HEK293T (cell line): ENCODE results near the gene C15orf61.

Source experiments
- CTCF ChIA-PET: fragments of 350-600 bp; formaldehyde crosslinking; extraction: SDS; loops from one replicate; lab custom pipeline; 2021; ENCODE audit warnings: antibody characterized with exemption, inconsistent platforms; lab: Yijun Ruan, JAX
- POLR2A ChIA-PET: fragments of 350-600 bp; formaldehyde crosslinking; extraction: SDS; loops from one replicate; lab custom pipeline; 2020; ENCODE audit warnings: antibody characterized with exemption, inconsistent platforms; lab: Yijun Ruan, JAX
- DNase-seq: peaks from one replicate; pipeline ENCODE4 v3.0.0; 2012; ENCODE audit warnings: mixed read lengths; ENCODE audit errors: extremely low spot score
- ARNT ChIP-seq: fragments of 450-650 bp; IDR thresholded peaks from 2 replicates; pipeline ENCODE4 v1.6.1; 2017; ENCODE audit warnings: mild to moderate bottlenecking
- BHLHE40 ChIP-seq: fragments of 450-650 bp; IDR thresholded peaks from 2 replicates; pipeline ENCODE4 v1.6.1; 2016; ENCODE audit warnings: mild to moderate bottlenecking, moderate library complexity, borderline replicate concordance
- CTBP1 ChIP-seq: fragments of 450-650 bp; IDR thresholded peaks from 2 replicates; pipeline ENCODE4 v1.6.1; 2016; ENCODE audit warnings: borderline replicate concordance
- ELF4 ChIP-seq: fragments of 450-650 bp; IDR thresholded peaks from 2 replicates; pipeline ENCODE4 v1.6.1; 2017; ENCODE audit warnings: antibody characterized with exemption
- FOXA1 ChIP-seq: fragments of 450-650 bp; IDR thresholded peaks from 2 replicates; pipeline ENCODE4 v1.6.1; 2016; ENCODE audit warnings: mild to moderate bottlenecking
- FOXK2 ChIP-seq: fragments of 450-650 bp; IDR thresholded peaks from 2 replicates; pipeline ENCODE4 v1.6.1; 2016; ENCODE audit warnings: mild to moderate bottlenecking
- FOXM1 ChIP-seq: fragments of 450-650 bp; IDR thresholded peaks from 2 replicates; pipeline ENCODE4 v1.6.1; 2017; ENCODE audit warnings: mild to moderate bottlenecking, borderline replicate concordance
- HDGF ChIP-seq: fragments of 450-650 bp; IDR thresholded peaks from 2 replicates; pipeline ENCODE4 v1.6.1; 2017; ENCODE audit warnings: antibody characterized with exemption, borderline replicate concordance
- L3MBTL2 ChIP-seq: fragments of 450-650 bp; conservative IDR thresholded peaks from 2 replicates; pipeline ENCODE4 v1.6.1; 2016; ENCODE audit warnings: mild to moderate bottlenecking
- LEF1 ChIP-seq: fragments of 450-650 bp; IDR thresholded peaks from 2 replicates; pipeline ENCODE4 v1.6.1; 2017; ENCODE audit warnings: mild to moderate bottlenecking, borderline replicate concordance
- NFRKB ChIP-seq: fragments of 450-650 bp; IDR thresholded peaks from 2 replicates; pipeline ENCODE4 v1.6.1; 2016; ENCODE audit warnings: mild to moderate bottlenecking, moderate library complexity
- PKNOX1 ChIP-seq: fragments of 450-650 bp; IDR thresholded peaks from 2 replicates; pipeline ENCODE4 v1.6.1; 2016
- SP1 ChIP-seq: fragments of 450-650 bp; IDR thresholded peaks from 2 replicates; pipeline ENCODE4 v1.6.1; 2017
- SUZ12 ChIP-seq: fragments of 450-650 bp; IDR thresholded peaks from 2 replicates; pipeline ENCODE4 v1.6.1; 2016; ENCODE audit warnings: mild to moderate bottlenecking
- TARDBP ChIP-seq: fragments of 450-650 bp; IDR thresholded peaks from 2 replicates; pipeline ENCODE4 v1.6.1; 2016
- ZNF384 ChIP-seq: fragments of 450-650 bp; IDR thresholded peaks from 2 replicates; pipeline ENCODE4 v1.6.1; 2016

C15orf61 gene

GRCh38 chr15:67547064-67547463 is 26.1 kb downstream of the C15orf61 start:
- ChIA-PET POLR2A (no interaction called here), CTCF (no interaction called here)
- TF ChIP-seq PKNOX1 (peak; percentile 45), BHLHE40 (no peak), HDGF (no peak), ZNF384 (peak; percentile 21; the same call in 1 of the 2 replicates)
- no peak for DNase-seq

GRCh38 chr15:67547836-67548235 is 26.9 kb downstream of the C15orf61 start:
- no peak for DNase-seq
- TF ChIP-seq LEF1 (no peak), ELF4 (no peak), L3MBTL2 (peak; percentile 48), SP1 (no peak)
- POLR2A ChIA-PET, result interaction anchor here (1.8 kb wide), 1 partner anchor 26 kb away, joined by 6 read pairs; no protein-coding TSS in a partner anchor
- CTCF ChIA-PET, result interaction anchor here (0.7 kb wide), 1 partner anchor 191 kb away, joined by 4 read pairs; no protein-coding TSS in a partner anchor

DNA sequence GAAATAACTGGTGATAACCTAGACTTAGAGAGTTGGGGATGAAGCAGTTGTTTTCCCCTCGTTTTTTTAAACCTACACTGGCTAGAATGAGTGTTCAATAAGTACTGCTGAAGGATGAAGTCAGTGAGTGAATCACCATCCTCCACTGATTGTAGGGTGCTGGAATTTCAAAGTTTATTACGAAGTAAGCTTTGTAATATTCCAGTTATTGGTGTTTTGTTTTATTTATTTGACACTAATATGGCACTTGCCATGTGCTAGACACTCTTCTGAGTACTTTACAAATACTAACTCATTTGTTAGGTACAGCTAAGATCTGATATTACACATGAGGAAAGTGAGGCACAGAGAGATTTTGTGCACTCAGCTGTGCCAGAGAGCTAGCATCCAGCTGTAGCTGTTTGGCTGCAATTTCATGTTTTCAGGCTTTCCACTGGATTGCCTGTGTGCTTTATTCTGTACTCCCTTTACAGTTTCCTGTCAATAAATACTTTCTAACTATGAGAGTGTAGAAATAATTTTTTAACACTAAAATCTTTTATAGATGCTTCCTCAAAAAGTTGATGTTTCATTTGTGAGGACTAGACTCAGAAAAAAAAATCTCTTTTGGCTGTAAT is 27.4 kb downstream of the C15orf61 start:
- POLR2A ChIA-PET, result interaction anchor here (0.8 to 1.8 kb wide), 3 partner anchors 13 to 169 kb away, joined by 3 to 6 read pairs (median 5); no protein-coding TSS in a partner anchor
- TF ChIP-seq PKNOX1 (no peak), L3MBTL2 (no peak), CTBP1 (no peak), FOXM1 (no peak), SUZ12 (no peak), ARNT (no peak), ZNF384 (no peak)
- CTCF ChIA-PET, result interaction anchor here (0.7 kb wide), 1 partner anchor 192 kb away, joined by 4 read pairs; no protein-coding TSS in a partner anchor
- no peak for DNase-seq

GRCh38 chr15:67548862-67549651 is 28.1 kb downstream of the C15orf61 start:
- ChIA-PET CTCF (interaction anchor here (1.3 kb wide), 1 partner anchor 92 kb away, joined by 3 read pairs; no protein-coding TSS in a partner anchor), POLR2A (interaction anchor here (0.8 to 1.8 kb wide), 4 partner anchors 12 to 230 kb away, joined by 3 to 6 read pairs (median 4); no protein-coding TSS in a partner anchor)
- peak; percentile 74 for DNase-seq
- TF ChIP-seq ARNT (no peak), NFRKB (no peak), SUZ12 (no peak), PKNOX1 (no peak)

DNA sequence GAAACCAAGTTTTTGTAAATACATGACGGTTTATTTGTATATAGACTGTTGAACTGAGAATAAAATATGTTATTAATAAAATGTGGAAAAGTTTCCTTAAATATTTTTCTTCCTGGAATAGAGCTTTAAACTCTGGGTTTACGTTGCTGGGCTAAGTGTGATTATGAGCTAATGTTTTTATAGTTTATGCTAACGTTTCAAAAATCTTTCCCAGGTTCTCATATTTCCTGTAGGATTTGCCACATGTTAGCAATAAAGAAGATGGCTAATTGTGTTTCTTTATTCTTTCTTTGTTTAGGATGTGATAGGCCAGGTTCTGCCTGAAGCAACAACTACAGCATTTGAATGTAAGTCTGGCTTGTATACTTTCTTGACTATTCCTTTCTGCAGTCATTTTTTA is 28.8 kb downstream of the C15orf61 start:
- ChIA-PET POLR2A (interaction anchor here (0.6 to 1.7 kb wide), 3 partner anchors 11 to 230 kb away, joined by 3 to 5 read pairs (median 3); no protein-coding TSS in a partner anchor), CTCF (interaction anchor here (1.3 kb wide), 1 partner anchor 93 kb away, joined by 3 read pairs; no protein-coding TSS in a partner anchor)
- no peak for TF ChIP-seq ARNT
- TF ChIP-seq SUZ12, result no peak
- TF ChIP-seq FOXM1, result no peak
- TF ChIP-seq SP1, result no peak
- TF ChIP-seq LEF1, result no peak
- TF ChIP-seq ELF4, result no peak
- TF ChIP-seq FOXA1, result no peak
- no peak for TF ChIP-seq PKNOX1
- TF ChIP-seq BHLHE40, result no peak
- no peak for TF ChIP-seq L3MBTL2
- TF ChIP-seq ZNF384, result no peak
- TF ChIP-seq TARDBP, result no peak
- no peak for TF ChIP-seq HDGF
- TF ChIP-seq NFRKB, result no peak
- TF ChIP-seq FOXK2, result no peak
- no peak for TF ChIP-seq CTBP1
- no peak for DNase-seq

DNA sequence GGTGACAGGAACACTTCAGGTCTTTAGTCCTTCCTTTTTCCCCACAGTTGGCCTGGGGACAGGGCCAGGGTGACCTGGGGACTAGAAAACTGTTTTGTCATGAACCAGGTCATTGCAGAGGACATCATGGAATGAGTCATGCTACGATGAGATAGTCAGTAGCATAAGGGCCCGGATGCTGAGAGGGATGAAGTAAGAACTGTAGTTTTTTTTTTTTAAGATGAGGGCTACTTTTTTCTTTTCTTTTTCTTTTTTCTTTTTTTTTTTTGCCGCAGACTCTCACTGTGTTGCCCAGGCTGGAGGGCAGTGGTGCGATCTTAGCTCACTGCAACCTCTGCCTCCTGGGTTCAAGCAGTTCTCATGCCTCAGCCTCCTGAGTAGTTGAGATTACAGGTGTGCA is 29.6 kb downstream of the C15orf61 start:
- DNase-seq, result no peak
- peak; percentile 66 for TF ChIP-seq ZNF384
- TF ChIP-seq ELF4, result no peak
- ChIA-PET POLR2A (interaction anchor here (2.0 kb wide), 1 partner anchor 8 kb away, joined by 6 read pairs; the partner anchor contains the start of gene MAP2K5), CTCF (interaction anchor here (1.3 kb wide), 1 partner anchor 94 kb away, joined by 3 read pairs; no protein-coding TSS in a partner anchor)
